ENCODE results near the gene P2RX2. TPM values are rescaled to one million over a fixed set of nuclear protein-coding genes. Genes with fewer than 3 reads are reported as not detected.

The P2RX2 gene
- total RNA-seq, 1 donor from 2014 or later, result not detected

- DNase-seq (ENCODE audit: low spot score), result no peak
- TF ChIP-seq EZH2 (IDR thresholded peaks at IDR 0.05) (no peak), EZH2phosphoT487 (IDR thresholded peaks at IDR 0.05) (no peak)
- TF ChIP-seq, protein P1, sequence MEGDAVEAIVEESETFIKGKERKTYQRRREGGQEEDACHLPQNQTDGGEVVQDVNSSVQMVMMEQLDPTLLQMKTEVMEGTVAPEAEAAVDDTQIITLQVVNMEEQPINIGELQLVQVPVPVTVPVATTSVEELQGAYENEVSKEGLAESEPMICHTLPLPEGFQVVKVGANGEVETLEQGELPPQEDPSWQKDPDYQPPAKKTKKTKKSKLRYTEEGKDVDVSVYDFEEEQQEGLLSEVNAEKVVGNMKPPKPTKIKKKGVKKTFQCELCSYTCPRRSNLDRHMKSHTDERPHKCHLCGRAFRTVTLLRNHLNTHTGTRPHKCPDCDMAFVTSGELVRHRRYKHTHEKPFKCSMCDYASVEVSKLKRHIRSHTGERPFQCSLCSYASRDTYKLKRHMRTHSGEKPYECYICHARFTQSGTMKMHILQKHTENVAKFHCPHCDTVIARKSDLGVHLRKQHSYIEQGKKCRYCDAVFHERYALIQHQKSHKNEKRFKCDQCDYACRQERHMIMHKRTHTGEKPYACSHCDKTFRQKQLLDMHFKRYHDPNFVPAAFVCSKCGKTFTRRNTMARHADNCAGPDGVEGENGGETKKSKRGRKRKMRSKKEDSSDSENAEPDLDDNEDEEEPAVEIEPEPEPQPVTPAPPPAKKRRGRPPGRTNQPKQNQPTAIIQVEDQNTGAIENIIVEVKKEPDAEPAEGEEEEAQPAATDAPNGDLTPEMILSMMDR (IDR thresholded peaks at IDR 0.05), result no peak
- Histone ChIP-seq H3F3A (ENCODE audit: low read depth) (no peaks in the 10 kb centered on the region), H3K9ac (no peak overlapping the region), H3K36me3 (no peaks in the 10 kb centered on the region), H3K79me2 (ENCODE audit: low read depth) (no peaks in the 10 kb centered on the region), H4K20me1 (ENCODE audit: low read depth) (no peaks in the 10 kb centered on the region), H3K27ac (no peak overlapping the region), H3K4me2 (no peak overlapping the region), H3K4me3 (no peak overlapping the region), H3K27me3 (no peaks in the 10 kb centered on the region), H2AFZ (replicated peaks) (no peak overlapping the region), H3K9me3 (ENCODE audit: low read depth) (no peaks in the 10 kb centered on the region), H3K4me1 (no peaks in the 10 kb centered on the region)
- Mint-ChIP-seq H3K27me3 (ENCODE audit: insufficient read depth, low read depth) (peaks cover 2% of the 10 kb centered on the region), H3K4me1 (no peaks in the 10 kb centered on the region), H3K4me3 (peak overlapping the region; percentile 50), H3K27ac (no peak overlapping the region), H3K9me3 (no peaks in the 10 kb centered on the region), H3K36me3 (peaks cover 41% of the 10 kb centered on the region)
These were observed 10.8 kb downstream of the P2RX2 start for GRCh38 chr12:132629330-132629729.

- H3K36me3 Mint-ChIP-seq, result peaks cover 54% of the 10 kb centered on the region
- H3K36me3 ChIP-seq, result no peaks in the 10 kb centered on the region
These were observed 12.1 kb downstream of the P2RX2 start for GRCh38 chr12:132630672-132631071.

GRCh38 chr12:132631666-132632065 lies 13.1 kb downstream of the P2RX2 start:
- Mint-ChIP-seq H3K27ac (no peak overlapping the region), H3K36me3 (peaks cover 57% of the 10 kb centered on the region), H3K27me3 (ENCODE audit: insufficient read depth, low read depth) (peaks cover 4% of the 10 kb centered on the region), H3K4me1 (peaks cover 3% of the 10 kb centered on the region), H3K4me3 (no peak overlapping the region), H3K9me3 (no peaks in the 10 kb centered on the region)
- Histone ChIP-seq H3K36me3 (no peaks in the 10 kb centered on the region), H3K4me2 (no peak overlapping the region), H3F3A (ENCODE audit: low read depth) (no peaks in the 10 kb centered on the region), H3K27ac (no peak overlapping the region), H2AFZ (replicated peaks) (no peak overlapping the region), H3K9me3 (ENCODE audit: low read depth) (no peaks in the 10 kb centered on the region), H3K27me3 (no peaks in the 10 kb centered on the region), H3K4me1 (no peaks in the 10 kb centered on the region), H3K4me3 (no peak overlapping the region), H4K20me1 (ENCODE audit: low read depth) (no peaks in the 10 kb centered on the region), H3K9ac (no peak overlapping the region), H3K79me2 (ENCODE audit: low read depth) (no peaks in the 10 kb centered on the region)
- no peak for DNase-seq (ENCODE audit: low spot score)
- TF ChIP-seq, protein P1 (IDR thresholded peaks at IDR 0.05), result no peak
- TF ChIP-seq EZH2phosphoT487 (IDR thresholded peaks at IDR 0.05), result no peak
- TF ChIP-seq EZH2 (IDR thresholded peaks at IDR 0.05), result no peak

More at GRCh38 chr12:132630672-132631071, 12.1 kb downstream of the P2RX2 start:
- Histone ChIP-seq H3K27me3 (no peaks in the 10 kb centered on the region), H2AFZ (replicated peaks) (no peak overlapping the region), H3K27ac (no peak overlapping the region), H3K4me2 (no peak overlapping the region), H3K9me3 (ENCODE audit: low read depth) (no peaks in the 10 kb centered on the region), H3K79me2 (ENCODE audit: low read depth) (no peaks in the 10 kb centered on the region), H3K9ac (no peak overlapping the region), H4K20me1 (ENCODE audit: low read depth) (no peaks in the 10 kb centered on the region), H3K4me3 (no peak overlapping the region), H3K4me1 (no peaks in the 10 kb centered on the region), H3F3A (ENCODE audit: low read depth) (no peaks in the 10 kb centered on the region)
- H3K27ac Mint-ChIP-seq, result no peak overlapping the region
- TF ChIP-seq EZH2phosphoT487 (IDR thresholded peaks at IDR 0.05) (no peak), EZH2 (IDR thresholded peaks at IDR 0.05) (no peak)
- TF ChIP-seq, protein P1 (IDR thresholded peaks at IDR 0.05), result no peak
- H3K4me3 Mint-ChIP-seq, result no peak overlapping the region
- H3K9me3 Mint-ChIP-seq, result no peaks in the 10 kb centered on the region
- peaks cover 4% of the 10 kb centered on the region for H3K27me3 Mint-ChIP-seq (ENCODE audit: insufficient read depth, low read depth)
- no peak for DNase-seq (ENCODE audit: low spot score)
- peaks cover 3% of the 10 kb centered on the region for H3K4me1 Mint-ChIP-seq

All from neural progenitor cell (in vitro differentiated cells).